ENCODE results near the gene KCTD15. TPM values are rescaled to one million over a fixed set of nuclear protein-coding genes. Genes with fewer than 3 reads are reported as not detected.
A peak's percentile ranks its signal among the peaks of the same experiment; 100 is the strongest.

Gene KCTD15
- polyA plus RNA-seq, 6 donors from 2014 or later: 0.19 TPM; not detected in 5

- ATAC-seq (ENCODE audit: low read depth in 2 of 2) (no peak), DNase-seq (no peak)
- Mint-ChIP-seq H3K27ac (no peak overlapping the region), H3K4me3 (no peak overlapping the region), H3K36me3 (no peaks in the 10 kb centered on the region), H3K9me3 (no peaks in the 10 kb centered on the region), H3K27me3 (no peaks in the 10 kb centered on the region), H3K4me1 (no peaks in the 10 kb centered on the region)
Observed at GRCh38 chr19:33805840-33806433, 9.3 kb downstream of the KCTD15 start.

GRCh38 chr19:33806434-33806881 lies 9.8 kb downstream of the KCTD15 start:
- ATAC-seq (ENCODE audit: low read depth in 2 of 2) (no peak), DNase-seq (no peak)
- Mint-ChIP-seq H3K27ac (no peak overlapping the region), H3K9me3 (no peaks in the 10 kb centered on the region), H3K36me3 (no peaks in the 10 kb centered on the region), H3K27me3 (no peaks in the 10 kb centered on the region), H3K4me3 (no peak overlapping the region), H3K4me1 (no peaks in the 10 kb centered on the region)

- Mint-ChIP-seq H3K4me3 (no peak overlapping the region), H3K36me3 (no peaks in the 10 kb centered on the region), H3K27me3 (no peaks in the 10 kb centered on the region), H3K4me1 (no peaks in the 10 kb centered on the region), H3K27ac (peak overlapping the region in 1 of 6 donors; percentile 33), H3K9me3 (no peaks in the 10 kb centered on the region)
- no peak for DNase-seq
- ATAC-seq (ENCODE audit: low read depth in 2 of 2): no peak
Observed at GRCh38 chr19:33808399-33808798, 11.7 kb downstream of the KCTD15 start.

GRCh38 chr19:33809960-33810359 lies 13.3 kb downstream of the KCTD15 start:
- H3K36me3 Mint-ChIP-seq: no peaks in the 10 kb centered on the region
- H3K4me3 Mint-ChIP-seq: no peak overlapping the region
- no peaks in the 10 kb centered on the region for H3K4me1 Mint-ChIP-seq
- no peaks in the 10 kb centered on the region for H3K9me3 Mint-ChIP-seq
- DNase-seq (no peak), ATAC-seq (ENCODE audit: low read depth in 2 of 2) (no peak)
- H3K27ac Mint-ChIP-seq: no peak overlapping the region
- no peaks in the 10 kb centered on the region for H3K27me3 Mint-ChIP-seq

GRCh38 chr19:33810821-33811220 lies 14.2 kb downstream of the KCTD15 start:
- Mint-ChIP-seq H3K9me3 (no peaks in the 10 kb centered on the region), H3K27me3 (no peaks in the 10 kb centered on the region)
- DNase-seq: no peak

GRCh38 chr19:33811246-33811645 lies 14.6 kb downstream of the KCTD15 start:
- DNase-seq (no peak), ATAC-seq (ENCODE audit: low read depth in 2 of 2) (no peak)
- Mint-ChIP-seq H3K4me1 (no peaks in the 10 kb centered on the region), H3K27me3 (no peaks in the 10 kb centered on the region), H3K9me3 (no peaks in the 10 kb centered on the region), H3K27ac (no peak overlapping the region), H3K4me3 (no peak overlapping the region), H3K36me3 (no peaks in the 10 kb centered on the region)

More at GRCh38 chr19:33810821-33811220, 14.2 kb downstream of the KCTD15 start:
- ATAC-seq (ENCODE audit: low read depth in 2 of 2): no peak
- Mint-ChIP-seq H3K36me3 (no peaks in the 10 kb centered on the region), H3K4me1 (no peaks in the 10 kb centered on the region), H3K27ac (no peak overlapping the region), H3K4me3 (no peak overlapping the region)

GRCh38 chr19:33811736-33812387 lies 15.2 kb downstream of the KCTD15 start:
- Mint-ChIP-seq H3K9me3 (no peaks in the 10 kb centered on the region), H3K4me1 (peaks cover 1 to 3% (median 2%) of the 10 kb centered on the region in 3 donors), H3K36me3 (no peaks in the 10 kb centered on the region), H3K4me3 (no peak overlapping the region), H3K27ac (peak overlapping the region in 2 of 6 donors; percentile 33 to 59), H3K27me3 (no peaks in the 10 kb centered on the region)
- no peak for DNase-seq
- ATAC-seq (ENCODE audit: low read depth in 2 of 2): no peak

GRCh38 chr19:33812388-33813330 lies 16.0 kb downstream of the KCTD15 start:
- Mint-ChIP-seq H3K27ac (peak overlapping the region in 1 of 6 donors; percentile 59), H3K9me3 (no peaks in the 10 kb centered on the region), H3K4me3 (no peak overlapping the region), H3K4me1 (peaks cover 4 to 11% (median 5%) of the 10 kb centered on the region in 3 donors), H3K36me3 (no peaks in the 10 kb centered on the region), H3K27me3 (no peaks in the 10 kb centered on the region)
- ATAC-seq (ENCODE audit: low read depth in 2 of 2): no peak
- no peak for DNase-seq

- no peak for ATAC-seq (ENCODE audit: low read depth in 2 of 2)
- Mint-ChIP-seq H3K36me3 (no peaks in the 10 kb centered on the region), H3K4me3 (no peak overlapping the region), H3K27me3 (no peaks in the 10 kb centered on the region), H3K9me3 (no peaks in the 10 kb centered on the region), H3K4me1 (peaks cover 5 to 15% (median 10%) of the 10 kb centered on the region in 3 donors), H3K27ac (no peak overlapping the region)
- DNase-seq: no peak
Observed at GRCh38 chr19:33813391-33814101, 16.9 kb downstream of the KCTD15 start.

GRCh38 chr19:33814181-33815165 lies 17.8 kb downstream of the KCTD15 start:
- H3K4me3 Mint-ChIP-seq: no peak overlapping the region
- peaks cover 8 to 25% (median 19%) of the 10 kb centered on the region in 3 donors for H3K4me1 Mint-ChIP-seq
- no peaks in the 10 kb centered on the region for H3K9me3 Mint-ChIP-seq
- H3K27me3 Mint-ChIP-seq: no peaks in the 10 kb centered on the region
- no peaks in the 10 kb centered on the region for H3K36me3 Mint-ChIP-seq
- ATAC-seq (ENCODE audit: low read depth in 2 of 2): no peak
- DNase-seq: no peak
- no peak overlapping the region for H3K27ac Mint-ChIP-seq

GRCh38 chr19:33815380-33816340 lies 19.0 kb downstream of the KCTD15 start:
- no peak for ATAC-seq (ENCODE audit: low read depth in 2 of 2)
- H3K27ac Mint-ChIP-seq: no peak overlapping the region

More at GRCh38 chr19:33815380-33816340, 19.0 kb downstream of the KCTD15 start:
- Mint-ChIP-seq H3K4me1 (peaks cover 12 to 36% (median 22%) of the 10 kb centered on the region in 3 donors), H3K9me3 (no peaks in the 10 kb centered on the region), H3K27me3 (no peaks in the 10 kb centered on the region), H3K4me3 (no peak overlapping the region), H3K36me3 (no peaks in the 10 kb centered on the region)
- DNase-seq: no peak
